ENCODE results near the gene PDCD1LG2.

The PDCD1LG2 gene

DNA sequence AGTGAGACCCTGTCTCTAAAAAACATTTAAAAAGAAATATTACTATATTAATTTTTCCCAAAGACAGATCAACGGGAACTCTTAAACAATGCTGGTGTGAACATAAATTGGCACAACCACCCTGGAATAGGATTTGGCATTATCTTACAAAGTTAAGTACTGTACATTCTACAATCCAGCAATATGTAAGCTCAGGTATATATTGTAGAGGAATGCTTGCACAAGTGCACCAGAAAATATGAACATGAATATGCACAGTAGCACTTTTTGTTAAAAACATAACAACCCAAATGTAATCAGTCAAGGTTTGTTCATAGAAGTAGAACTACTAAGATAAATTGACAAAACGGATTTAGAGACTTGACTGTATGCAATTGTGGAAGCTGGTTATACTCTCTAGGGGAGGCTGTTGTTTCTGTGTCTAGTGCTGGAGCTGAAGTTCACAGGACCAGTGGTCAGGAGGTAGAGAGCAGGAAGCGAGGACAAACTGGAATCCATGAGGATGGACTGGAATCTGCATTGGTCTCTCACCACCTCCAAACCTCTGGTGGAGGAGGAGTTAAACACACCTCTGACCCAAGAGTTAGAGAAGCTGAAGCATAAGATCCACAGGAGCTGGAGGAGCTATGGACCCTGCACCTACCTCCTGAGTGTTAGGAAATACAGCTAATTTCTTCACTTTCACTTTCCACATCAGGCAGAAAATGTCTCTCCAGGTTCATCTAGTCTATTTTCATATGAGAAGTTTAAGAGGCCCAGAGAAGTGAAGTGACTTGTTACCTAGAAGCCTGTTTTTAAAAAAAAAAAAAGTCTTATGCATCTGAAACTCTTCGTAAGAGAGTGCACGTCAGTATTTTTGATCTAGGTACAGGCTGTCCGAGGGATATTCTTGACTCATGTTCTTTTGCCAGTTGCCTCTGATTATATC lies 98.2 kb downstream of the PDCD1LG2 start:
- no peak for TF ChIP-seq POLR2AphosphoS5 (IDR thresholded peaks at IDR 0.05; ENCODE audit: low read depth, low read length)
- TF ChIP-seq FOXP2 (optimal IDR thresholded peaks at IDR 0.05; ENCODE audit: borderline replicate concordance, extremely low read depth, extremely low read length, insufficient read depth) = no peak
- TF ChIP-seq, protein P1, sequence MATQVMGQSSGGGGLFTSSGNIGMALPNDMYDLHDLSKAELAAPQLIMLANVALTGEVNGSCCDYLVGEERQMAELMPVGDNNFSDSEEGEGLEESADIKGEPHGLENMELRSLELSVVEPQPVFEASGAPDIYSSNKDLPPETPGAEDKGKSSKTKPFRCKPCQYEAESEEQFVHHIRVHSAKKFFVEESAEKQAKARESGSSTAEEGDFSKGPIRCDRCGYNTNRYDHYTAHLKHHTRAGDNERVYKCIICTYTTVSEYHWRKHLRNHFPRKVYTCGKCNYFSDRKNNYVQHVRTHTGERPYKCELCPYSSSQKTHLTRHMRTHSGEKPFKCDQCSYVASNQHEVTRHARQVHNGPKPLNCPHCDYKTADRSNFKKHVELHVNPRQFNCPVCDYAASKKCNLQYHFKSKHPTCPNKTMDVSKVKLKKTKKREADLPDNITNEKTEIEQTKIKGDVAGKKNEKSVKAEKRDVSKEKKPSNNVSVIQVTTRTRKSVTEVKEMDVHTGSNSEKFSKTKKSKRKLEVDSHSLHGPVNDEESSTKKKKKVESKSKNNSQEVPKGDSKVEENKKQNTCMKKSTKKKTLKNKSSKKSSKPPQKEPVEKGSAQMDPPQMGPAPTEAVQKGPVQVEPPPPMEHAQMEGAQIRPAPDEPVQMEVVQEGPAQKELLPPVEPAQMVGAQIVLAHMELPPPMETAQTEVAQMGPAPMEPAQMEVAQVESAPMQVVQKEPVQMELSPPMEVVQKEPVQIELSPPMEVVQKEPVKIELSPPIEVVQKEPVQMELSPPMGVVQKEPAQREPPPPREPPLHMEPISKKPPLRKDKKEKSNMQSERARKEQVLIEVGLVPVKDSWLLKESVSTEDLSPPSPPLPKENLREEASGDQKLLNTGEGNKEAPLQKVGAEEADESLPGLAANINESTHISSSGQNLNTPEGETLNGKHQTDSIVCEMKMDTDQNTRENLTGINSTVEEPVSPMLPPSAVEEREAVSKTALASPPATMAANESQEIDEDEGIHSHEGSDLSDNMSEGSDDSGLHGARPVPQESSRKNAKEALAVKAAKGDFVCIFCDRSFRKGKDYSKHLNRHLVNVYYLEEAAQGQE (IDR thresholded peaks at IDR 0.05; ENCODE audit: insufficient read depth in 1 of 2, low read depth in 2 of 2, low read length in 2 of 2) = no peak
- no peak for TF ChIP-seq TAF1 (IDR thresholded peaks at IDR 0.05; ENCODE audit: borderline replicate concordance, insufficient read depth, low read length)
- no peak for TF ChIP-seq SIN3A (IDR thresholded peaks at IDR 0.05; ENCODE audit: borderline replicate concordance, insufficient read depth, low read length)

DNA sequence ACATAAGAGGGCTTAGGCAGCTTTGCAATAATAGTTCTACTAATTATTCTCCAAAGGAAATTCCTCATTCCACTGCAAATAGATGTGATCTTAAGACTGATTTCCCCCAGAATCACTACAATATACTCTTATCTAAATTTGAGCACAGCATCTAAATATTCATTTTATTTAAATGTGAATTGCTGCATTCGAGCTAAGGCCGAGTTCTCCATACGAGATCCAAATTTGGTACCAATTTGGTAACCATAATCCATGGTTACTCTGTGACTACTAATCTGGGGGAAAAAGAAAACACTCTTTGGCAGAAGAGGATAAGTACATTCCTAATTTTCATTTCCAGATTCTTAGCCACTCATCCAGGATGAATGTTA lies 98.9 kb downstream of the PDCD1LG2 start:
- TF ChIP-seq FOXP2 (optimal IDR thresholded peaks at IDR 0.05; ENCODE audit: borderline replicate concordance, extremely low read depth, extremely low read length, insufficient read depth) (no peak), TAF1 (IDR thresholded peaks at IDR 0.05; ENCODE audit: borderline replicate concordance, insufficient read depth, low read length) (no peak), SIN3A (IDR thresholded peaks at IDR 0.05; ENCODE audit: borderline replicate concordance, insufficient read depth, low read length) (no peak), POLR2AphosphoS5 (IDR thresholded peaks at IDR 0.05; ENCODE audit: low read depth, low read length) (no peak)
- TF ChIP-seq, protein P1 (IDR thresholded peaks at IDR 0.05; ENCODE audit: insufficient read depth in 1 of 2, low read depth in 2 of 2, low read length in 2 of 2) = no peak

DNA sequence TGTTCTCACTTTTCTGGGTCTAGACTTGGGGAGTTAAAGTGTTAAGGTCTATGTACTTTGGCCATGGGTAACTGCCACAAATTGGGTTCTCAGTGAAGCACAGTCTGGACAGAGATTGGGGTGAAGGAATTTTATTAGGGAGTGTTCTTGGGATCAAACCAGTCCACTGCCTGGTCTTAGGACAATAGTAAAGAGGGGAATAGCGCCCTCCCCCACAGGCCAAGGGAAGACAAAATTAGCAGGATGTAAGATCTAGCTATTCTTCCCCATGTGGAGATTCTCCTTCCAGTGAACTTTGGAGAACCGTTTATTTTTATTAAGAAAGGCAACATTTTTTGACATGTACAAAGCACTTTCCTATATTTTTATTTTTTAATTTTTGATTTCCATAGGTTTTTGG lies 100.2 kb downstream of the PDCD1LG2 start:
- TF ChIP-seq FOXP2 (optimal IDR thresholded peaks at IDR 0.05; ENCODE audit: borderline replicate concordance, extremely low read depth, extremely low read length, insufficient read depth) = no peak
- no peak for TF ChIP-seq SIN3A (IDR thresholded peaks at IDR 0.05; ENCODE audit: borderline replicate concordance, insufficient read depth, low read length)
- TF ChIP-seq, protein P1 (IDR thresholded peaks at IDR 0.05; ENCODE audit: insufficient read depth in 1 of 2, low read depth in 2 of 2, low read length in 2 of 2) = no peak
- TF ChIP-seq POLR2AphosphoS5 (IDR thresholded peaks at IDR 0.05; ENCODE audit: low read depth, low read length) = no peak
- TF ChIP-seq TAF1 (IDR thresholded peaks at IDR 0.05; ENCODE audit: borderline replicate concordance, insufficient read depth, low read length) = no peak

DNA sequence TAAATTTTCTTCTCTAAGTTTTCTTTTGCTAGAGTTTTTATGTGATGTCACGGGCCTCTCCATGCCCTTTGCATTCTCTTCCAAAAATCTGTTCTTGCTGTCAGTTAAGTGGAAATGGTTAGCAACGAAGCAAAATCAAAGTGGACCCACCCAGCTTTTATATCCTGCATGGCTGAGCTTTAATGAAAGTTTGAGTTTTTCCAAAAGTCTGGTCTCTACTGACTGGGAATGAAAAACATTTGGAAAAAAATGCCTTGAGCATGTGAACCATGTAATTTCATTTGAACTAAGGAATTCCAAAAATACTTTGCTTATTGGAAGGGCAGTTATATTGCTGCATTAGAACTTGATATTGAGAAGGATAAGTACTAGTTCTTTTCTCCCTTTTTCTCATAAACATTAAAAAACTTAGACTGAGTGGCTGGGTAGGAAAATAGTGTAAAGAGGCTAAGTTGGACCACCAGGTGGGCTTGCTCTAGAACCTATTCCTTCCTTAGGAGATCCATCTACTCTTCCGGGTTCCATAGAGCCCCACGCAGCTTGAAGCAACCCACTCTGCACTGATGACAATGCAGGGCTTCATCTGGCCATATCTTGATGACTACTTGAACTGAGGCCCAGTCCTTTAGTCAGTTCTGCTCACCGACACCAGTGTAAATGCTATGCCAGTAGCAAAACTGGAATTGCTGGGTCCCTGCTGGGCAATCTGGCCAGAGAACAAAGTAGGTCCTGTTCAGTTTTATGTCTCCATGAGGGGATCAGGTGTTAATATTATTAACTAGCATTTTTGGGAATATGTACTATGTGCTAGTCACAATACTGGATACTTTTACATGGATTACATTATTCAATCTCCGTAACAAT lies 101.2 kb downstream of the PDCD1LG2 start:
- TF ChIP-seq FOXP2 (optimal IDR thresholded peaks at IDR 0.05; ENCODE audit: borderline replicate concordance, extremely low read depth, extremely low read length, insufficient read depth) (no peak), SIN3A (IDR thresholded peaks at IDR 0.05; ENCODE audit: borderline replicate concordance, insufficient read depth, low read length) (no peak), TAF1 (IDR thresholded peaks at IDR 0.05; ENCODE audit: borderline replicate concordance, insufficient read depth, low read length) (no peak), POLR2AphosphoS5 (IDR thresholded peaks at IDR 0.05; ENCODE audit: low read depth, low read length) (no peak)
- TF ChIP-seq, protein P1 (IDR thresholded peaks at IDR 0.05; ENCODE audit: insufficient read depth in 1 of 2, low read depth in 2 of 2, low read length in 2 of 2) = no peak

Measured in PFSK-1 (cell line).